Adipocyte (in vitro differentiated cells): ENCODE data around the gene BBS4.
A peak's percentile ranks its signal among the peaks of the same experiment; 100 is the strongest.

ENCODE experiments used
- DNase-seq: peaks from one replicate; pipeline ENCODE4 v3.0.0-alpha.2; 2015; ENCODE audit warnings: low read depth
- H3K27me3 ChIP-seq: replicated peaks from 2 replicates; pipeline ENCODE4 v1.7.0; 2013; ENCODE audit warnings: mild to moderate bottlenecking, low read length, moderate library complexity; ENCODE audit not compliant: control insufficient read depth, insufficient read depth
- H3K36me3 ChIP-seq: 2 replicates; pipeline ENCODE4 v1.7.0; 2013; ENCODE audit warnings: low read length, mild to moderate bottlenecking, moderate library complexity; ENCODE audit not compliant: control insufficient read depth, insufficient read depth, severe bottlenecking
- H3K4me1 ChIP-seq: 2 replicates; pipeline ENCODE4 v1.7.0; 2013; ENCODE audit warnings: mild to moderate bottlenecking, low read length, moderate library complexity; ENCODE audit not compliant: control insufficient read depth, insufficient read depth
- H3K4me3 ChIP-seq: 2 replicates; pipeline ENCODE4 v1.7.0; 2013; ENCODE audit warnings: mild to moderate bottlenecking, low read length, moderate library complexity
- H3K9ac ChIP-seq: 2 replicates; pipeline ENCODE4 v1.7.0; 2013; ENCODE audit warnings: mild to moderate bottlenecking, low read length, moderate library complexity
- H3K9me3 ChIP-seq: 2 replicates; pipeline ENCODE4 v1.7.0; 2013; ENCODE audit warnings: mild to moderate bottlenecking, low read length, moderate library complexity; ENCODE audit not compliant: control insufficient read depth

BBS4 gene

DNA sequence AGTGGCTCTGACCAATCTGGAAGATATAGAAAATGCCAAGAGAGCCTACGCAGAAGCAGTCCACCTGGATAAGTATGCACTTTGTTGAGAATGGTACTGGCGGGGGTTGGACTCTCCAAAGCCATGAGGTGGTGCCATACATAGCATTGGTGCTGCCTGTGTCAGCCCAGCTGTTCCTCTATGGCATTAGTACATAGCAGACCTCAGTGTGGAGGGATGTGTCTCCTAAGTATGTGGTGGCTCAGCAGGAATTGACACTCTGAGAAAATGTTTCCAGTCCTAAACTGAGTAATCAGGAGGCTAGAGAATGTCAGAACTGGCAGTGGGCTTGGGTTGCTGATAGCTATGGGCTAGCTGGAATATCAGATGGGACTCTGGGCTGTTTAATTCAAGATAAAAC lies 49.1 kb downstream of the BBS4 start:
- peaks cover 80% of the 10 kb centered on the region for H3K36me3 ChIP-seq

DNA sequence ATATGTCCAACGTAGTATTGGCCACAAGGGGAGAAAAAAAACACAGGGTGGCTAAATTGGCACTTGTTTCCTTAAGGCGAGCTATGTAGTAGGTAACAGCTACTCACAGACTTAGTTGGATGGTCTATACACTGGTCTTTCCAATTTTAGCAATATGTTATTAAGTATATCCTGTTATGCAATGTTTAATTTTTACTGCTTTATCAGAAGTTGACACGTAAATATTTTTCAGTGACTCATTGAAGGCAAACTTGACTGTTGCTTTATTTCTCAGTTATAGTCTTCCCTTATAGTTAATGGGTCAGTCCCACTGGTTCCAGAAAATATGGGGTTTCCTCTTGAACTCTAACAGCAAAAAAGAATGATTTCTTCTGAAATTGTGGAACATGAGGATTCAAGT lies 51.1 kb downstream of the BBS4 start:
- no peaks in the 10 kb centered on the region for H3K9me3 ChIP-seq
- no peak overlapping the region for H3K4me3 ChIP-seq
- H3K4me1 ChIP-seq: no peaks in the 10 kb centered on the region
- H3K36me3 ChIP-seq: peaks cover 75% of the 10 kb centered on the region
- H3K9ac ChIP-seq: no peak overlapping the region
- H3K27me3 ChIP-seq: no peaks in the 10 kb centered on the region
- no peak for DNase-seq

More for the DNA sequence above, 49.1 kb downstream of the BBS4 start:
- H3K27me3 ChIP-seq: no peaks in the 10 kb centered on the region
- H3K4me3 ChIP-seq: no peak overlapping the region
- no peaks in the 10 kb centered on the region for H3K9me3 ChIP-seq
- no peak for DNase-seq
- no peak overlapping the region for H3K9ac ChIP-seq
- no peaks in the 10 kb centered on the region for H3K4me1 ChIP-seq

- Histone ChIP-seq H3K36me3 (peaks cover 73% of the 10 kb centered on the region), H3K4me1 (no peaks in the 10 kb centered on the region), H3K4me3 (no peak overlapping the region), H3K9me3 (no peaks in the 10 kb centered on the region), H3K27me3 (no peaks in the 10 kb centered on the region), H3K9ac (no peak overlapping the region)
- DNase-seq: no peak
These were observed 51.7 kb downstream of the BBS4 start for GRCh38 chr15:72737723-72738122.

- H3K4me1 ChIP-seq: no peaks in the 10 kb centered on the region
- no peak overlapping the region for H3K9ac ChIP-seq
- no peak for DNase-seq
- H3K9me3 ChIP-seq: no peaks in the 10 kb centered on the region
- H3K36me3 ChIP-seq: peaks cover 58% of the 10 kb centered on the region
- H3K4me3 ChIP-seq: no peak overlapping the region
- no peaks in the 10 kb centered on the region for H3K27me3 ChIP-seq
These were observed 54.2 kb downstream of the BBS4 start for GRCh38 chr15:72740219-72740618.

DNA sequence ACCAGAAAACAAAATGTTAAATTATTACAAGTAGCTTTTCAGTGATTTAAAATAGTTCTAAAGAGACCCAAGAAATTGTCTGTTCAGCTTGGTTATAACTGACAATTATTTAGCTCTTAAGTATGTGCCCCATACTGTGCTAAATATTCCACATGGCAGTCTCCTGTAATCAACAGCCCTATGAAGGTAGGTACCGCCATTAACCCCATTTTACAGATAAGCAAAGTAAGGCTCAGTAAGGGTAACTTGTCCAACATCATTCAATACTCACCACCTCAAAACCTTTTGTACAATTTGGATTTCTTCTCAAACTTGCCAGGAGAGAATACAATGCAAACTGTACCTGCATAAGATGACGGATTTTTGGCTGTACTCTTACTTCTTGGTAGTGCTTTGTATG lies 63.7 kb downstream of the BBS4 start:
- peaks cover 63% of the 10 kb centered on the region for H3K36me3 ChIP-seq
- no peak overlapping the region for H3K9ac ChIP-seq
- H3K4me1 ChIP-seq: no peaks in the 10 kb centered on the region
- no peaks in the 10 kb centered on the region for H3K9me3 ChIP-seq
- no peak overlapping the region for H3K4me3 ChIP-seq
- DNase-seq: no peak
- no peaks in the 10 kb centered on the region for H3K27me3 ChIP-seq

DNA sequence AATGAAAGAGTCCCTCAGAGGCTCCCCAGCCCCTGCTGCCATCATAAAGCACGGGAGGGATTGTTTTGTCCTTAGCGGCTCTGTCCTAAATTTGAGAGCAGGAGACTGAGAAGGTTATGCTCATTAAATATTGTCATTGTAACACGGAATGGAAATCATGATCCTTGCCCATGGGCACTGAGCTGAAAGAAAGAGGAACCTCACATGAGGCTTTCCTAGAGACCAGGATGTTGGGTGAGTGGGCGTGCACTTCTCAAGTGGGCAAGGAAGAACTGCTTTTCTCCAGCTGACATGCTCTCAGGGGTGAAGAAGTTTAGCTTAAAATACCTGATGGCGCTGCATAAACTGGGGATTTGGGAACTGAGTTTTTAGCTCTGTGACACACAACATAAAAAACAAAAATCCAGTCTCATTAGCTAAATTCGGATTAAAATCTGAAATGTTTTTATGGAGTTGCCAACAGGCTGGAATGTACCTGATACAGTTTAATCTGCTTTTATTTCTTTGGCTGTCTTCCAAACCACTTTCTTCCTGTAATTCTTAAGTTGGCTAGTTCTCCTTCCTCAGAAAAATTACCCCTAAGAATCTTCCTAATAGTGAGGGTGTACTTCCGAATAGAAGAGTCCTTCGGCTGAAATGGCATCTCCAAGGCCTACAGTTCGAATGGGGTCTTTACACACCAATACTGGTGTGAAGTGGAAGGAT lies 65.9 kb downstream of the BBS4 start:
- H3K9me3 ChIP-seq: no peaks in the 10 kb centered on the region
- H3K9ac ChIP-seq: no peak overlapping the region
- H3K36me3 ChIP-seq: peaks cover 79% of the 10 kb centered on the region
- H3K4me1 ChIP-seq: peaks cover 5% of the 10 kb centered on the region
- no peaks in the 10 kb centered on the region for H3K27me3 ChIP-seq
- no peak overlapping the region for H3K4me3 ChIP-seq
- no peak for DNase-seq

DNA sequence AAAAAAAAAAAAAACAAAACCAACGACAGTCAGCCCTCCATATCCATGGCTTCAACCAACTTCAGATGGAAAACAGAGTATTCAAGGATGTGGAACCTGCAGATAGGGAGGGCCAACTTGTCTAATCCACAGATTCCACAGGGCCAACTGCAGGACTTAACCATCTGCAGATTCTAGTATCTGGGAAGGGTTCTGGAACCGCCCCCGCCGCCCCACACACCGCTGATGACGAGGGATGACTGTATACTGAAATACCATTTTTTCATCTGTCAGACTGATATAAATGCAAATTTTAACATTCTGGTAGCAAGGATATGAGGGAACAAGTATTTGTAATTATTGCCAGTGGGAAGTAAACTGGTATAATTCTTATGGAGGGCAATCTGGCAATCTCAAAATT lies 68.1 kb downstream of the BBS4 start:
- Histone ChIP-seq H3K9ac (no peak overlapping the region), H3K4me3 (no peak overlapping the region), H3K27me3 (no peaks in the 10 kb centered on the region), H3K9me3 (no peaks in the 10 kb centered on the region), H3K4me1 (peaks cover 22% of the 10 kb centered on the region), H3K36me3 (peaks cover 80% of the 10 kb centered on the region)
- DNase-seq: no peak

DNA sequence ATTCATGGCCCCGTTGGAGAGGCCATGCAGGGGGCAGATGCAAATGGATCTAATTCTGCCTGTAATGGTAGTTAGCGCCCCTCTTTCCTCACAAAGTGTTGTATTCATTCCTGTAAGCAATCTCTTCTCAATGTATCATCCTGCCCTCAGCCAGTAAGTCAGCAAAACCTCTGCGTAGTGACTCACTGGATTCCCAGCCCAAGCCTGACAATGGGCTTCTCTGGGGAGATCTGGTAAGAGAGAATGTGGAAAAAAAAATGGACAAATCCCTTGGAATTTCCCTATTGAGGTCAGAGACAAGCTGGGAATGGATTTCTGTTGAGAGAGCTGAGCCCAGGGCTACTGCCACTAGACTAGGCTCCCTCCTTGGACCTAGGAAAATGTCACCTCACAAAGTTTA lies 72.2 kb downstream of the BBS4 start:
- Histone ChIP-seq H3K9me3 (no peaks in the 10 kb centered on the region), H3K4me3 (peak overlapping the region; percentile 63), H3K27me3 (no peaks in the 10 kb centered on the region), H3K4me1 (peaks cover 24% of the 10 kb centered on the region), H3K36me3 (peaks cover 77% of the 10 kb centered on the region), H3K9ac (peak overlapping the region; percentile 19)
- peak; percentile 74 for DNase-seq

GRCh38 chr15:72760590-72761260 lies 74.7 kb downstream of the BBS4 start:
- no peaks in the 10 kb centered on the region for H3K27me3 ChIP-seq
- H3K36me3 ChIP-seq: peaks cover 74% of the 10 kb centered on the region
- no peak for DNase-seq
- H3K4me1 ChIP-seq: peaks cover 24% of the 10 kb centered on the region
- no peak overlapping the region for H3K9ac ChIP-seq
- H3K9me3 ChIP-seq: no peaks in the 10 kb centered on the region
- no peak overlapping the region for H3K4me3 ChIP-seq

- Histone ChIP-seq H3K27me3 (no peaks in the 10 kb centered on the region), H3K4me1 (no peaks in the 10 kb centered on the region), H3K9me3 (peaks cover 24% of the 10 kb centered on the region), H3K36me3 (peaks cover 92% of the 10 kb centered on the region), H3K9ac (no peak overlapping the region), H3K4me3 (no peak overlapping the region)
- peak; percentile 13 for DNase-seq
These were observed 78.6 kb downstream of the BBS4 start for GRCh38 chr15:72764656-72765055.

GRCh38 chr15:72766025-72766424 lies 80.0 kb downstream of the BBS4 start:
- Histone ChIP-seq H3K4me3 (no peak overlapping the region), H3K9me3 (peaks cover 24% of the 10 kb centered on the region), H3K4me1 (no peaks in the 10 kb centered on the region), H3K36me3 (peaks cover 92% of the 10 kb centered on the region), H3K9ac (no peak overlapping the region), H3K27me3 (no peaks in the 10 kb centered on the region)
- DNase-seq: no peak
